GM12892 (cell line): ENCODE results near the gene GCK.
"Not testable (repeated sequence)": the region's sequence is repeated elsewhere in the genome, so short reads cannot be mapped to it uniquely, and the experiment has no call there.

Source experiments
- POLR2A ChIP-seq: IDR thresholded peaks from 2 replicates; pipeline ENCODE4 v1.6.1; 2011; ENCODE audit warnings: low read depth, low read length, control low read depth
- POLR2AphosphoS5 ChIP-seq: IDR thresholded peaks from 2 replicates; pipeline ENCODE4 v1.6.1; 2011; ENCODE audit warnings: low read depth, low read length, control low read depth

- TF ChIP-seq POLR2A, POLR2AphosphoS5: not testable (repeated sequence)
These were observed 62.7 kb downstream of the GCK start for GRCh38 chr7:44126574-44126973.
